HEK293 (cell line): ENCODE data around the gene CDK14.

ENCODE experiments used
- CTCF ChIA-PET: fragments of 350-600 bp; formaldehyde crosslinking; extraction: SDS; loops from one replicate; lab custom pipeline; 2021; ENCODE audit warnings: antibody characterized with exemption; lab: Yijun Ruan, JAX
- POLR2A ChIA-PET: fragments of 300-600 bp; formaldehyde crosslinking; extraction: SDS; loops from one replicate; lab custom pipeline; 2020; ENCODE audit warnings: antibody characterized with exemption, inconsistent platforms; lab: Yijun Ruan, JAX
- H3K27ac ChIP-seq: fragments of 200-500 bp; sonication (Bioruptor generic); 2 replicates; pipeline ENCODE4 v1.5.1; 2014; ENCODE audit warnings: low read depth, low read length, control low read depth, inconsistent platforms; ENCODE audit errors: extremely low read depth
- H3K36me3 ChIP-seq, 2 experiments: fragments of 200-500 bp in 1 of 2; sonication (Bioruptor generic) in 1 of 2; 1 replicate in 1 of 2; 2 replicates in 1 of 2; pipeline ENCODE4 v1.5.1; 2014 to 2017; ENCODE audit warnings: inconsistent platforms in 2 of 2, low read length in 2 of 2; ENCODE audit not compliant: control insufficient read depth in 2 of 2, insufficient read depth in 1 of 2
- H3K4me1 ChIP-seq: fragments of 200-500 bp; sonication (Bioruptor generic); 2 replicates; pipeline ENCODE4 v1.5.1; 2014; ENCODE audit warnings: mild to moderate bottlenecking, low read length, inconsistent platforms; ENCODE audit not compliant: control insufficient read depth, insufficient read depth
- H3K4me3 ChIP-seq: 2 replicates; pipeline ENCODE4 v1.5.1; 2011; ENCODE audit warnings: low read depth, mild to moderate bottlenecking, control low read depth, low read length, moderate library complexity
- H3K9me3 ChIP-seq: fragments of 200-500 bp; sonication (Bioruptor generic); 2 replicates; pipeline ENCODE4 v1.5.1; 2014; ENCODE audit warnings: low read depth, low read length, inconsistent platforms; ENCODE audit not compliant: control insufficient read depth, insufficient read depth
- ATF2 ChIP-seq: fragments of 450-650 bp; formaldehyde crosslinking; IDR thresholded peaks from 2 replicates; pipeline ENCODE4 v1.5.1; 2016; ENCODE audit warnings: missing biosample characterization, missing genetic modification characterization, low read depth
- GLIS2 ChIP-seq: fragments of 450-650 bp; formaldehyde crosslinking; IDR thresholded peaks from 2 replicates; pipeline ENCODE4 v1.5.1; 2016; ENCODE audit warnings: missing biosample characterization, missing genetic modification characterization
- HIC1 ChIP-seq: fragments of 450-650 bp; formaldehyde crosslinking; IDR thresholded peaks from 2 replicates; pipeline ENCODE4 v1.5.1; 2016; ENCODE audit warnings: missing biosample characterization, missing genetic modification characterization
- KLF8 ChIP-seq: fragments of 450-650 bp; formaldehyde crosslinking; IDR thresholded peaks from 2 replicates; pipeline ENCODE4 v1.5.1; 2016; ENCODE audit warnings: missing biosample characterization, missing genetic modification characterization
- MZF1 ChIP-seq: fragments of 450-650 bp; formaldehyde crosslinking; IDR thresholded peaks from 2 replicates; pipeline ENCODE4 v1.5.1; 2017; ENCODE audit warnings: missing biosample characterization, missing genetic modification characterization, borderline replicate concordance
- PRDM10 ChIP-seq: fragments of 450-650 bp; formaldehyde crosslinking; IDR thresholded peaks from 2 replicates; pipeline ENCODE4 v1.5.1; 2016; ENCODE audit warnings: missing biosample characterization, missing genetic modification characterization
- ZEB2 ChIP-seq: fragments of 450-650 bp; formaldehyde crosslinking; IDR thresholded peaks from 2 replicates; pipeline ENCODE4 v1.5.1; 2016; ENCODE audit warnings: missing biosample characterization, missing genetic modification characterization
- ZNF10 ChIP-seq: fragments of 450-650 bp; formaldehyde crosslinking; IDR thresholded peaks from 2 replicates; pipeline ENCODE4 v1.5.1; 2017; ENCODE audit warnings: missing biosample characterization, missing genetic modification characterization
- ZNF133 ChIP-seq: fragments of 450-650 bp; formaldehyde crosslinking; IDR thresholded peaks from 2 replicates; pipeline ENCODE4 v1.5.1; 2016; ENCODE audit warnings: missing biosample characterization, missing genetic modification characterization
- ZNF335 ChIP-seq: fragments of 450-650 bp; formaldehyde crosslinking; conservative IDR thresholded peaks from 2 replicates; pipeline ENCODE4 v1.5.1; 2016; ENCODE audit warnings: missing biosample characterization, missing genetic modification characterization
- ZNF366 ChIP-seq: fragments of 450-650 bp; formaldehyde crosslinking; conservative IDR thresholded peaks from 2 replicates; pipeline ENCODE4 v1.5.1; 2016; ENCODE audit warnings: missing biosample characterization, missing genetic modification characterization
- ZNF404 ChIP-seq: fragments of 450-650 bp; formaldehyde crosslinking; IDR thresholded peaks from 2 replicates; pipeline ENCODE4 v1.5.1; 2017; ENCODE audit warnings: missing biosample characterization, missing genetic modification characterization
- ZNF510 ChIP-seq: fragments of 450-650 bp; formaldehyde crosslinking; IDR thresholded peaks from 2 replicates; pipeline ENCODE4 v1.5.1; 2018; ENCODE audit warnings: mild to moderate bottlenecking, missing genetic modification characterization, missing biosample characterization; ENCODE audit not compliant: insufficient replicate concordance
- ZNF514 ChIP-seq: fragments of 450-650 bp; formaldehyde crosslinking; IDR thresholded peaks from 2 replicates; pipeline ENCODE4 v1.5.1; 2016; ENCODE audit warnings: missing biosample characterization, missing genetic modification characterization
- ZNF596 ChIP-seq: fragments of 450-650 bp; IDR thresholded peaks from 2 replicates; pipeline ENCODE4 v1.5.0; 2018; ENCODE audit warnings: missing biosample characterization, mild to moderate bottlenecking, missing genetic modification characterization, moderate library complexity
- ZNF624 ChIP-seq: fragments of 450-650 bp; formaldehyde crosslinking; IDR thresholded peaks from 2 replicates; pipeline ENCODE4 v1.5.1; 2017; ENCODE audit warnings: missing biosample characterization, missing genetic modification characterization
- ZNF629 ChIP-seq: fragments of 450-650 bp; formaldehyde crosslinking; IDR thresholded peaks from 2 replicates; pipeline ENCODE4 v1.5.1; 2017; ENCODE audit warnings: missing biosample characterization, missing genetic modification characterization

Gene CDK14

GRCh38 chr7:90977056-90977455 is 380.9 kb downstream of the CDK14 start (continued):
- TF ChIP-seq PRDM10 (tag by site-specific recombination) (no peak), ZNF514 (tag by site-specific recombination) (no peak), ZNF366 (tag by site-specific recombination) (no peak)

- TF ChIP-seq ATF2 (peak; percentile 86), ZNF510 (tag by site-specific recombination) (no peak), MZF1 (tag by site-specific recombination) (no peak), ZNF404 (tag by site-specific recombination) (no peak), KLF8 (tag by site-specific recombination) (no peak), ZNF335 (tag by site-specific recombination) (no peak)
- Histone ChIP-seq H3K4me1 (no peaks in the 10 kb centered on the region), H3K4me3 (no peak overlapping the region), H3K9me3 (no peaks in the 10 kb centered on the region), H3K36me3 (no peaks in the 10 kb centered on the region), H3K27ac (no peak overlapping the region)
- POLR2A ChIA-PET = no interaction called here
- CTCF ChIA-PET = interaction anchor here (0.6 kb wide), 2 partner anchors 12 to 869 kb away, joined by 3 read pairs; no protein-coding TSS in a partner anchor
Measured at GRCh38 chr7:90980545-90980944, 384.4 kb downstream of the CDK14 start.

GRCh38 chr7:90982228-90982627 is 386.1 kb downstream of the CDK14 start:
- no peaks in the 10 kb centered on the region for H3K9me3 ChIP-seq
- CTCF ChIA-PET = no interaction called here
- no peak overlapping the region for H3K27ac ChIP-seq
- POLR2A ChIA-PET = no interaction called here
- no peaks in the 10 kb centered on the region for H3K36me3 ChIP-seq
- H3K4me1 ChIP-seq = no peaks in the 10 kb centered on the region
- no peak for TF ChIP-seq GLIS2 (tag by site-specific recombination)
- no peak for TF ChIP-seq PRDM10 (tag by site-specific recombination)
- TF ChIP-seq ZNF10 = no peak
- TF ChIP-seq HIC1 = no peak
- no peak for TF ChIP-seq ZNF629 (tag by site-specific recombination)
- no peak for TF ChIP-seq ZEB2
- no peak for TF ChIP-seq ZNF596 (tag by site-specific recombination)
- TF ChIP-seq ZNF624 (tag by site-specific recombination) = no peak
- no peak for TF ChIP-seq ZNF133 (tag by site-specific recombination)
- no peak overlapping the region for H3K4me3 ChIP-seq
